ENCODE measurements around the gene ZDHHC21.
A peak's percentile ranks its signal among the peaks of the same experiment; 100 is the strongest.
"Not testable (repeated sequence)": the region's sequence is repeated elsewhere in the genome, so short reads cannot be mapped to it uniquely, and the experiment has no call there.

Gene ZDHHC21

GRCh38 chr9:14682616-14683015, 10.6 kb downstream of the ZDHHC21 start:
- not testable (repeated sequence) for DNase-seq (ENCODE audit: low spot score)

GRCh38 chr9:14678776-14679175, 14.5 kb downstream of the ZDHHC21 start:
- DNase-seq (ENCODE audit: low spot score): no peak

DNA sequence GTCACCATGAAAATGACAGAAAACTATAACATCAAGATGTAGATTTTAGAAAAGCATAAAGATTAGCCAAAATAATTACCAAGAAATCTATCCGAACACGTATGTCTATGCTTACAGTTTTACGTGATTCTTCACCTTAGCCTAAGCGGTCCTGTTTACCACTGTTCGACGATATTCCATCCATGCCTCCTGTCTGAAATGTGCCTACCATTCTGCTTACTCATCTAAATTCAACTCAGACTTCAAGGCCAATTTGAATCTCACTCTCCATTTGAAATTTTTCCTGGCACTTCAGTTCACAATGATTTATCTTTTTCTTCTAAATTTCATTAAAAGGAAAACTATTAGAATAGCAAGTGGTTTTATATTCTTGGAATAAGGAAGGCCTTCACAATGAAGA, 15.4 kb downstream of the ZDHHC21 start:
- DNase-seq (ENCODE audit: low spot score): no peak

- DNase-seq (ENCODE audit: low spot score): no peak
Measured at GRCh38 chr9:14677396-14677795, 15.8 kb downstream of the ZDHHC21 start.

GRCh38 chr9:14674630-14675029, 18.6 kb downstream of the ZDHHC21 start:
- DNase-seq (ENCODE audit: low spot score): no peak

DNA sequence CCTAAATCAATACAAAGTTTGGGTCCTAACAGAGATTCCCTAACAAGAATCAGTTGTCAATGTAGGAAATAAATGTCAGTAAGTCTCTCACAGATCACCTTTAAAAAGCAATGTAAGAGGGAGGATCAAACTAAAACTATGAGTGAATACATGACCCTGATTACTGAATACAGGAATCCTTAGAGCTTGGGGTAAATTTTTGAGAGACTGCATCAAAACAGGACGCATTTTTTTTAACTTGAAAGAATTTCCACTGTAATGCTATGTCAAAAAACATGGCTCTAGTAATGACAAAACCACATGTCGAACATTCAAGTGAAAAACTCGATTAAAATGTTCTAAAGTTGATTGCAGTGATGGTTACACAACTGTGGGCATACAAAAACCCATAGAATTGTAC, 21.9 kb downstream of the ZDHHC21 start:
- DNase-seq (ENCODE audit: low spot score): no peak

DNA sequence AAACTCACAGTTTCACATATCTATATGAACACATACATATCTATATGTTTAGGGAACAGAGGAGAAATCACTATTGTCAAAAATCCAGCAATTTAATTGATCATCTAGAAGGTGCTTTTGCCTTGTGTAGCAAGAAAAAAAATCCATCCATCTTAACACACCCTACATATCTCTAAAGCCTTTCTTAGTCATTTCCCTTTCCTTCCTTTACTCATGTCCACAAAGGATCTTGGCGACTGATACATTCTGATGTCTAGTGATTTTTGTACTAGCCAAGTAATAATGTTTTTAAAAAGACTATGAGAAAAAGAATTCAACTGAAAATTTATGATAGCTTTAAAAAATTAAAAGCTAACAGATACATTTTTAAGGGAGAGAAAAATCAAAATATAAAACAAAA, 22.5 kb downstream of the ZDHHC21 start:
- DNase-seq (ENCODE audit: low spot score): no peak

DNA sequence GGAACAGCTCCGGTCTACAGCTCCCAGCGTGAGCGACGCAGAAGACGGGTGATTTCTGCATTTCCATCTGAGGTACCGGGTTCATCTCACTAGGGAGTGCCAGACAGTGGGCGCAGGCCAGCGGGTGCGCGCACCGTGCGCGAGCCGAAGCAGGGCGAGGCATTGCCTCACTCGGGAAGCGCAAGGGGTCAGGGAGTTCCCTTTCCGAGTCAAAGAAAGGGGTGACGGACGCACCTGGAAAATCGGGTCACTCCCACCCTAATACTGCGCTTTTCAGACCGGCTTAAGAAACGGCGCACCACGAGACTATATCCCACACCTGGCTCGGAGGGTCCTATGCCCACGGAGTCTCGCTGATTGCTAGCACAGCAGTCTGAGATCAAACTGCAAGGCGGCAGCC, 29.2 kb downstream of the ZDHHC21 start:
- DNase-seq (ENCODE audit: low spot score): not testable (repeated sequence)

DNA sequence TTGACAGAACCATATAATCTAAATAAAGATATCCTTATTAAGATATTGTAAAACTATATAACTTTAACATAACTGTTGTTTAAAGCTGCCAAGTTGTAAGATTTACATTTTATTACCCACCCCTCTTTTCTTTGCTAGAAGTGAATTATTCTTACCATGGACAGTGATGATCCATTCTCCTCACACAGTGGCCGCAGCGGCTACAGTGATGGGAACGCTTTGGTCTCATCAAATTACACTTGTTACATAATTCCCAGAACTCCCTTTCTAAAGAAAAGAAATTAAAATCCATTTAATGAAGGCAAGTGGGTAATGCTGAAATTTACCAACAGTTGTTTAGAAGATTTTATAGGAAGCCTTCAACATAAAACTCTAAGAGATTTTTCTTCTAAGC, 31.2 kb downstream of the ZDHHC21 start:
- DNase-seq (ENCODE audit: low spot score): no peak

- peak; percentile 21 for DNase-seq (ENCODE audit: low spot score)
Measured at GRCh38 chr9:14661421-14662059, 31.7 kb downstream of the ZDHHC21 start.

DNA sequence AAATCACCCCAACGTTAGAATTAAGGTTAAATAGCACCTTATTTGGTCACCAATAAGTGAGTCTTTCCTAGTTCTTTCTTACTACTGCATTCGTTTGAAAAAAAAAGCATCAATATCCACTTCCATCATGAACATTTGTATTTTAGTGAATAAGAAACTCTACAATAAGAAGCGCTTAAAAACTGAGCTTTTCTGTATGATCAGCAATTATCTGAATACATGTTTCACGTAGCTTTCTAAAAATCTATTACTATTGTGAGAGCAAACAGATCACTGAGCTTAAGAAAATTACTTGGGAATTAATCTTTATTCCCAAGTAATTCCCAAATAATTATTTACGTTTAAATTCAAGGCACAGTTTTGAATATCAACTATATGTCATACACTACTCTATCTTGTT, 32.5 kb downstream of the ZDHHC21 start:
- DNase-seq (ENCODE audit: low spot score): no peak

DNA sequence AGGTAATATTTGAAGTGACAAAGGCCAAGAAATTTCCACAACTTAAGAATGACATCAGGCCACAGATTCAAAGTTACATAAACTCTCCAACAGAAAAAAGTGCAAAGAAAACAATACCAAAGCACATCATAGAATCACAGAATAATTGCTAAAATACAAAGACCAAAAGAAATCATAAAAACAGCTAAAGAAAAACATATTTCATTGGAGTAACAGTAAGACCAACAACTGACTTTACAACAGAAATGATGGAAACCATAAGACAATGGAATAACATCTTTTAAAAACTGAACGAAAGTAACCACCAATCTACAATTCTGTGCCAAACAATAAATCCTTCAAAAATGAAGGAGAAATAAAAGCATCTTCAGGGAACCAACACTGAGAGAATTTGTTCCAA, 38.3 kb downstream of the ZDHHC21 start:
- no peak for DNase-seq (ENCODE audit: low spot score)

DNA sequence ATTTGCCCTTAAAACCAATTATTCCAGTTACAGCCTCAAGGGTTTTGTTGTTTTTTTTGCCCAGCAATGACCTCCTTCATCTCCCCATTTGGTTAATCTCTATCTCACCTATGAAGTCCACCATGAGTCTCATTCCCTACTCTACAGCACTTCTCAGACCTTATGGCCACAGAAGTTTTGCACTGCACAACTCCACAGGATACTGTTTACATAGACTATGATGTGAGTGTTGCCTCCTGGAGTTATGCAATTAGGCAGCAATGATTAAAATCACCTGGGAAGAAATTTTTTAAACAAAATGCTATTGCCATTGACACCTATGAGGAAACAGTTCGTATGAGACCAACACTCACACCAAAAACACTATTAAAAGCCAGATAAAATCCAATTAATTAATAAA, 39.7 kb downstream of the ZDHHC21 start:
- DNase-seq (ENCODE audit: low spot score): no peak

DNA sequence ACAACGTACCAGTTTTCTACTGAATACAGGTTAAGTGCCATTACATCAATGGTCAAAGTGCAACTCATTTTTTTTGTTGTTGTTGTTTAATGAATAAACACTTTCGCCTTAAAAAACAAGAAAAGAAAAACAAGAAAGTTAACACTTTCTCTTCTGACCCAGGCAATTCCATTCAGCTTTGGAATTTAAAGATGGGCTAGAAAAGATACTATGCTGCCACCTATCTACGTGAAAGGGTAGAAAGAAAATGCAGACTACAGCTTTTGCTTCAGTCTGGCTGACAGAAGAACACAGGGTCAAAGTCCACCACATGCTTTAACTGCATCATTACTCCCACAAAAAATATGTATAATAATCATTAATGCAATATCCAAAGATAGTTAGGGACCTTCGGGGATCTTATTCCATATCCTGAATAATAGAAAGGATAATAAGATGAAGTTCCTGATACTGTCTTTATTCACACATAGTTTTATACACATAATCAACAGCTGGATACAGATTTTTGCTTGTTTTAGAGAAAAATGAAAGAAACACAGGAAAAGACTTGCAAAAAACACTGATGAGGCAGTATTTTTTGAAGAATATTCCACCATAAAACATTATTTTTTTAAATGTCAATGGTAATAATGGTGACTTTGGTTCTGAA, 40.4 kb downstream of the ZDHHC21 start:
- peak; percentile 16 for DNase-seq (ENCODE audit: low spot score)

- DNase-seq (ENCODE audit: low spot score): no peak
Measured at GRCh38 chr9:14650596-14650995, 42.6 kb downstream of the ZDHHC21 start.

- no peak for DNase-seq (ENCODE audit: low spot score)
Measured at GRCh38 chr9:14645648-14646047, 47.6 kb downstream of the ZDHHC21 start.

DNA sequence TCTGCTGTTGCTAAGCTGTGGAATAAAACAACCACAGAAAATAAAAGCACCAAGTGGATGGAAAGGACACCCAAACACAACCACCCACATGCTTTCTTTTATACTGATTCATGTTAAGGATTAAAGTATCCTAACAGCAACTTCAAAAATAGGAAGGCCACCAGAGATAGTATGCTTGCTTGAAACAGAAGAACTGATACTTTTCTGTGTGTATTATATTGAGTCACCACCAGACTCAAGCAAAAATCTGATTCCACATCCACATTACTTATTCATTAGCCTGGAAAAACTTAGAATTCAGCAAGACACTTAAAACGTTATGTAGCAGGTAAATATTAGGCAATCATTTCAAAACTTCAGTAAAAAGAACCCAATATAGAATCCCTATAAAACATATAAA, 52.3 kb downstream of the ZDHHC21 start:
- no peak for DNase-seq (ENCODE audit: low spot score)

- no peak for DNase-seq (ENCODE audit: low spot score)
Measured at GRCh38 chr9:14640294-14640693, 52.9 kb downstream of the ZDHHC21 start.

DNA sequence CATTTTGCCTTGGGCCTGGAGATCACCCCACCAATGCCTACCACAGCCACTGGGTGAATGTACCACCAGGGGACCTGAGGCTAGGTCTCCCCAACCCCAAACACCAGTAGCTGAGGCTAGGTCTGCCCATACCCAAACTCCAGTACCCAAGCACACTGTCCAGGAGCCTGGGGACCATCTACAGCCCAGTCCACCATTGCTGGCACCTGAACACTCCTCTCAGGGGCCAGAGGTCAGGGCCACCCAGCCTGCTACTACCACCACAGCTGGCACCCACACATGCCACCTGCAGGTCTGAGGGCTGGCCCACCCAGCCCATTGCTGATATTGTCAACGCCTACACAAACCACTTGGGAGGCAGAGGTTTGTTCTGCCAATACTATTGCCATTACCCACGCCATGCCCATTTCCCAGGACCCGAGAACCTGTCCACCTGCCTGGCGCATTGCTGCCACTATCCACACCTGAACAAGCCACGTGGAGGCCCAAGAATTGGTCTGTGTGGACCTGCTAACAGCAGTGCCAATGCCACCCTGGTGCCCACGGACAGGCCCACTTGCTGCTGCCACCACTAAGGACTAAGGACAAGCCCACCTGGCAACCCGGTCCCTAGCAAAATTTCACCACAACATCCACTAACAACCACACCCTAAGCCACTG, 59.2 kb downstream of the ZDHHC21 start:
- no peak for DNase-seq (ENCODE audit: low spot score)

- no peak for DNase-seq (ENCODE audit: low spot score)
Measured at GRCh38 chr9:14633148-14633547, 60.1 kb downstream of the ZDHHC21 start.

DNA sequence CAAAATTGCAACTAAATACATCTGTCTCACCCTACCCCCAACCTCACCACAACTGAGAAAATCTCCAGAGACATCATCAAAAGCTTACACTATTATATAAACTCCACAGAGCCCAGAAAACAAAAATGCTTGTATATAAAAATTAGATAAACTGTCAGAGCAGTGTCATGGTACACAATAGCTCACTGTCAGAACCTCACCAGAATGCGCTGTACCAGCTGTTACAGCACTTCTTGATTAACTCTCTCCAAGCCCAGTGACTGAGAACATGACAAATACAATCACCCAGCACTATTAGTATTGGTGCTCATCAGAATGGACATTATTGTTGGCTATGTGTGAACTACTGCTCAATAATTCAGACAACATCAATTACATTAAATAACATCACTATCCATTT, 65.7 kb downstream of the ZDHHC21 start:
- no peak for DNase-seq (ENCODE audit: low spot score)

DNA sequence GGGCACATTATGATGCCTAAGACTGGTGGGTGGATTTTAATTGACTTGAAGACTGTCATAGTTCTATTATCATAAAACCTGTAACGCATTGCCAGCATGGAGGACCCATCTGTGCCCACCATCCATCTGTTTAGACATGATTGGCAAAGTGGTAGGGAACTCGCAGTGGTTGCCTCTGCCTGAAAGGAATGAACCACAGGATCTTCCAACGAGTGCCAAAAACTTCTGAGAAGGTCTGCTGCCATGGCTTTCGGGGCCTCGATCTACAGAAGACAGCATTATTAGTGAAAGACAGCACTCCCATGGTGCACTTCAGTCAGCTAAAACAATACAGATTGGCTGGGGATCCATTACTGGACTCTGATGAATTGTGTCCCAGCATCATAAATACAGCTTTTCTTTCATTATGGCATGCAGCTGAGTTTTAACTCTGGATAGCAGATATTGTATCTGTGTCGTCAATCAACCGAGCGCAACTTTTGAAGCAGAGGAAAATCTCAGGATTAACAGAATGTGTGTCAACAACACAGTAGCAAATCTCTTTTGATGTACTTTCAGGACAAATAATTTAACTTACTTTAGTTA, 74.3 kb downstream of the ZDHHC21 start:
- no peak for DNase-seq (ENCODE audit: low spot score)

All from SK-N-DZ (cell line).